Stimulated activated CD4-positive, alpha-beta T cell treated with anti-CD3 and anti-CD28 coated beads, Interleukin-1b, Interleukin-23, amount 100 ng/mL, for 4 hours (primary cell): Measurements from ENCODE around the gene POGLUT3.

ENCODE experiments used
- DNase-seq, 2 donors: peaks; one replicate each; pipeline ENCODE4 v3.0.0-alpha.2; 2020; ENCODE audit warnings: low read depth in 2 of 2

POGLUT3 gene

DNA sequence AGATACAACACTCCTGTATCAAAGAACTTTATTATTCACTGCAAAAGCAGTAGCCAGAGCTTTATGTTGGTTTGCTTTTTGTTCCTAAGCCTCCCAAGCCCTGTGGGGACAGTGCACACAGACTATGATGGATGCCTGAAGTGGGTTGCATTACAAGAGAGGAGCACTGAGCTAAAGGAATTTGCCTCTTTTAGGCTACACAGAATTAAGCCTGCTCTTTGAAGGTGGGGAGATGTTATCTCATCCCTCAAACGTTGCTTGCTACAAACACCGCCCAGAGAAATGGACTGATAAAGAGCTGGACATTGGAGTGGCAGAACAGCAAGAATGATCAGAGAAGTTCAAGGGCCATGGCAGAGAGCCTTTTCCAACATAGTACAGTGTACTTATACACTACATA lies 2.5 kb upstream of the POGLUT3 start:
- DNase-seq: no peak

DNA sequence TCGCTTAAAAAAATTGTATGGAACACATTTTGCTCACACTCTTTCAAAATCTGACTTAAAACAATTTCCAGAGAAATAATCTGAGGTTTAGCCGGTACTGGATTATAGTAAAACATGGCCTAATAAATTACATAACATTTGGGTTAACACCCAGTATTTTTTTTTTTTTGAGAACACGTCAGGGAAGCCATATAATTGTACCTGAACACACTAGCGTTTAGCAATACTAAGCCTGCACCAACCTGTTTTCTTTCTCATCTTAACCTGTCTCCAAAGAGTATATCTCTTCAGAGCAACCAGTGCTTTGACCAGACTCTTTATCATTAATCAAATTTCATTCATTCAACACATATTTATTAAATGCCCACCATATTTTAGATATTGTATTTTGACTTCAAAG lies 2.0 kb upstream of the POGLUT3 start:
- DNase-seq: no peak

DNA sequence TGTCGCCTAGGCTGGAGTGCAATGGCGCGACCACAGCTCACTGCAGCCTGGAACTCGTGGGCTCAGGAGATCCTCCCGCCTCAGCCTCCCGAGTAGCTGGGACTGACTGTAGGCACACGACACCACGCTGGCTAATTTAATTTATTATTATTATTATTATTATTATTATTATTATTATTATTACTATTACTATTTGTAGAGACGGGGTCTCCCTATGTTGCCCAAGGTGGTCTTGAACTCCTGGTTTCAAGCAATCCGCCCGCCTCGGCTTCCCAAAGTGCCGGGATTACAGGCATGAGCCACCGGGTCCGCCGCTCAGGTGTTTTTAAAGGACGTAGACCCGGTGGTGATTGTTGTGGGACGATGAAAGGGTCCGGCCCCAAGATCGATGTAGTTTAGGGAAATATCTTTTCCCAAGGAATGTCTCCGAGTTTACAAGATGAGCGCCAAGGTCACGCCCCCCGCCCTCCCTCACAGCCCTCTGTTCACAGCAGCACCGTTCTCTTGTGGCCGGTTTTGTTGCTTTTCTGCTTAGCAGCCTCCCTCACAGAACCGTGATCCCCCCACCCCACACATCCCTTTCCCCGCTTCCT lies 728 bp upstream of the POGLUT3 start:
- DNase-seq: no peak

DNA sequence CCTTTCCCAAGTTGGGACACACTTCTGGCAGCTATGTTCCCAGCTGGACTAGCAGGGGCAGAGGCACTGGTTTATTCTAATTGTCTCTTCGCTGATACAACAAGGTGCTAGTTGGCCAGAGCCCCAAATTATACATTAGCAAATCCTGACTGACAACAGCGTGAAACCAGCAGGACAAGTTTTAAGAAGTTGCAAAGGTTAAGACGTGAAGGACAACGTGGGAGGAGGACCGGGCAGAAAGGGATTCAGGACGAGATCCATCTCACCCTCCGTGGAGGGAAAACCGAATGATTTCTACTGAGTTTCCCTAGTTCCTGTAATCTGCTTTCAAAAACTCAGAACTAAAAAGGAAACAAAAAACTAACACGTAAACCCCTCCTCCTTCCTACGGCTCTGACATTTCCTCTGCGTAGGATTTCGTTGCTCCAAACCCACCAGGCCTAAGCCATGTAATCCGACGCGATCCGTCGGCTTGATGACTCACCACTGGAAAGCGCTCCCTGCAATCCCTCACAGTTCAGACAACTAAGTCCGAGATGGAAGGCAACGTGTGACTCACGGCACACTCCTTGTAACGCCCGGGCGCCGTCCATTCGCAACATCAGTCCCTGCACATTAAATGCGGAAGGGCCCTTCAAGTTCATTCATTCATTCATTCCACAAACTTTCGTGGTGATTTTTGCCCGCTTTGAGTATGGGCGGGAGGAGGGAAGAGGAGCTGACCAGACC lies 703 bp downstream of the POGLUT3 start:
- DNase-seq: peak; percentile 34 to 43

DNA sequence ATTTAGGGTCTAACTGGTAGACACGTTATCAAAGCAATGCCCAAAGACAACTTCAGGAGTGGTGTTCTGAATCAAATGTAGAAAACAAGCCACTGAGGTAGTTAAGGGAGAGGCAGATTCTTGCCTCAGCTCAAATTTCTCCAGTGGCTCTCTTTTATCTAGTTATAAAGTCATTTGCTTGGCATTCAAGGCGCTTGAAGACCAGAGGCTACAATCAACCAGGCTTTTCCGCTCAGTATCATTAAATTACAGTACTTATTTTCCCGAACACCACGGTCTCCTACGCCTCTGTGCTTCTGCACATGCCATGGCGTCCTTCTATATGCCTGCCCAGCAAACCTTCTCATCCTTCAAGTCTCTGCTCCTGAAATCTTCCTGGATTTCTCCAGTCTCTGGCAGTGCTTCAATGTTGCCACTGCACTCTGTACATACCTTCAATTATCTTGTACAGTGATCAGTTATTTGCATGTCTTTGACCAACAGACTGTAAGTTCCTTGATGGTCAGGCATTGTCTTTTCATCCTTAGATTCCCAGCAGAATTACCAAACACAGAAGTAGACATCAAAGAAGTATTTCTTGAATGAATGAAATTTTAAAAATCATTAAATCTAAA lies 1.4 kb downstream of the POGLUT3 start:
- DNase-seq: no peak

DNA sequence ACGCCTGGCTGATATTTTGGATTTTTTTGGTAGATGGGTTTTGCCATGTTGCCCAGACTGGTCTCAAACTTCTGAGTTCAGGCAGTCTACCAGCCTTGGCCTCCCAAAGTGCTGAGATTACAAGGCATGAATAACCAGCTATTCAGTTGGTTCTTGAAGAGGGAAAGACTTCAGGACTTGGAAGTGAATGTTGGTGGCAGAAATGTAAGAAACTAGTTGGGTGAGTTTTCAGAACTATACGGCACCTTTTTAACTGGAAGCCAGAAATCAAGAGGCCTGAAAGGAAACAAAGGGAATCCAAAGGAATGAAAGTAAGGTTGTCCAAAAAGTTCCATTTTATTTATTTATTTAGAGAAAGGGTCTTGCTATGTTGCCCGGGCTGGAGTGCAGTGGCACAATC lies 2.9 kb downstream of the POGLUT3 start:
- no peak for DNase-seq

DNA sequence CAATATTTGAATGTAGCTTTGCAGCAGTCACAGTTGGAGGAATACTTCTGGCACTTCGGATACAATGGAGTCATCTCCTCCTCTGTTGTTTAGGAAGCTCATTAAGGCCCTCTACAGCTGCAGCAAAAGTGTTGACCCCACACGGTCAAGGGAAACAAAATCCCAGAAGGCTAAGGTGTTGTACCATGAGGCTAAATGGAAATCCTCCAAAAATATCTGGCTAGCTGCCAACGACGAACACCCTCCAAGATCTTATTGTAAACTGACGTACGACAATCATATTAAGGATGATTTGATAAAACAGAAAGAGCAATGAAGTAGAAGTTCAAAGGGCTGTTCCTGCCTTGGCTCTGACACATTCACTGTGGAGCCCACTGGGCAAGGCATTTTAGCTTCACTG lies 4.0 kb downstream of the POGLUT3 start:
- DNase-seq: no peak

DNA sequence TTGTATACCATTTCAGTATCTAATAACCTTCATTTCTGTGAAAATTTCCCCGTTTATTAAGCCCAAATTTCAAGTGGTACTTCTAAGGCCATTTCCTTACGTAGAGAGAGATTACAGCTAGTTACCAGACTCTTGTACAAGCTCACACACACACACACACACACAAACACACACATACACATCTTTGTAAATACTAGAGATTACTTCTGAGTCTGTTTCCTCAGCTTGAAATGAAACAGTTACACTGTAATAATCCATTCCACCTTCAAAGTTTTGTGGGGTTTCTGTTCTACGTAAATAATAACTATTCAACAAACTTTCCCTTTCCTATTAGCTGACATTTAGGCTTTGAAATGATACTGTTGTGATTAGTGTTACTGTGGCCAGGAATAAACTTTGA lies 6.2 kb downstream of the POGLUT3 start:
- DNase-seq: no peak

DNA sequence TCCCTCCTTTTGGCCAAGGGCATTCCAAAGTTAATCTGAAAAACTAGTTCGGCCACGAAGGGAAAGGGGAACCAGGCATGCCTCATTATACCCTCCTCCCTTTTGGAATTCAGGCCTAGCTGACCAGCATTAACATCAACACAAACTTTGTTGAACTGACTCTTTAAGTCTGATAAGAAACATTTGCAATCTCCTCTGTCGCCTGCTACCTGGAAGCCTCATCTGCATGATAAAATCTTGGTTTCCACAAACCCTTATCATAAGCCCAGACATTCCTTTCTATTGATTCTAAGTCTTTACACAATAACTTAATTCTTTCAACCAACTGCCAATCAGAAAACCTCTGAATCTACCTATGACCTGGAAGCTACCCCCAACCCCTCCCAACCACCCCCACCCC lies 11.4 kb downstream of the POGLUT3 start:
- DNase-seq: no peak

DNA sequence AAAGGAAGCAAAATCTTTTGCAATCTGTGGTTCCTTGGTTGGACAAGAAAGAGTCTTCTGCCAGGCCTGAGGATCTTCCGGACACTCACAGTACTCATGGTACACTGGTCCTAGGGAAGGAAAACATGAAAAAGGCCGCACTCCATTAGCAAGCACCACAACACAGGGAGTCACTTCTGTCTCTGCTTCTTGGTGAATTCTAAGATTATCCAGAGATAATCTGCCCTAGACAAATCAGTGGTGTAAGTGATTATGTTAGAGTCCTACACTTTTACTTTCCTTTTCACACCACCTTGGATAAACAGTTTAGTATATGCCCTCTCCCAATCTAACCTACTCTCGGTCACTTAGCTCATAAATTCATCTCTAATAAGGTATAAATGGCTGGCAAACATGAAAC lies 11.9 kb downstream of the POGLUT3 start:
- no peak for DNase-seq

DNA sequence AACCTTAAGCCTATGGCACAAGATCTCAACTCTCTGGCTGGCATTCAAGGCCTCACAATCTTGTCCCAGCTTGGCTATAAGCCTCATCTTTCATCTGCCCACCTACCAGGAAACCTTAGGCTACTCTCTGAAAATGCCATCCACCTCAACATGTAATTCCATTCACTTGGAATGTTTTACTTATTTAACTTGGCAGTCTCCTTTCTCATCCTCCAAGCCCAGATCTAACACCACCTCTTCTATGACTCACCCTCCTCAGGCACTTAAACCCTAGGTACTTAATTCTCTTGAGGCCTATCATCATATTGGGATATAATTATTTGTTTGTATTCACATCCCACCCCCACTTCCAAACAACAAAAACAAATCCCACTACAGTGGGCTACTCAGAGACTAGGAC lies 15.0 kb downstream of the POGLUT3 start:
- no peak for DNase-seq

DNA sequence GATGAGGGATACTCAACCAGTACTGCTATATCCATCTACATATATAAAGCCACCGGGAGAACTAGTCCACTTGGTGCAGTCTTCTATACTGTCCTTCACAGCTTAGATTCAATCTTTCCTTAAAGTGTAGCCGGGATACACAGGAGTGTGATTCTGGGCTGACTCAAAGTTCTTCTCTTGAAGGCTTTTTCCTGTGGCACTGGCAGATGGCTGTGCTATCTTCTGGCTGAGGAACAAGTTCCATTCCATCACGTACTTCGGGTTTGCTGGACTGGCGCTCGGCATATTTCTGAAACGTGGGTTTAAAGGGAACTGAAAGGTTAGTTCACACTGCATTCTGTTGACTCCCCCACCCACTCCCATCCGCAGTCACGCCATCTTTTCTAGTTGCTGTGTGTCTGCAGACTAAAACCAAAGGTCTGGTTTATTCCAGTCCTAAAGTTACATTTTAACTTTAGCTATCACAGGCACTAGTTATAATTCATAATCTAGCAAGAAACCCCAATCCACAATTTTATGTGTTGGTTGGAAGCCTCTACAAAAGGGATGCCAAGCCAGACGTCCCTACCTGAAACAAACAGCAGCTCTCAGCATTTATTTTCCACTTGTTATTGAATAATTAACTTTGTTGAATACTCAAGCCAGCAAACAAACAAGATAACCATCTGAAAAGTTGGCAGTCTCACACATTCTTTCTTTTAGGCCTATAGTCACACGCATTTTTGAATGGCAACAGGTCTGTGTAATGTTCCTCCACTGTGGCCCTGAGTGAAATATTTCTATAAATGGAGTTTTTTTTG lies 23.3 kb downstream of the POGLUT3 start:
- DNase-seq: no peak

DNA sequence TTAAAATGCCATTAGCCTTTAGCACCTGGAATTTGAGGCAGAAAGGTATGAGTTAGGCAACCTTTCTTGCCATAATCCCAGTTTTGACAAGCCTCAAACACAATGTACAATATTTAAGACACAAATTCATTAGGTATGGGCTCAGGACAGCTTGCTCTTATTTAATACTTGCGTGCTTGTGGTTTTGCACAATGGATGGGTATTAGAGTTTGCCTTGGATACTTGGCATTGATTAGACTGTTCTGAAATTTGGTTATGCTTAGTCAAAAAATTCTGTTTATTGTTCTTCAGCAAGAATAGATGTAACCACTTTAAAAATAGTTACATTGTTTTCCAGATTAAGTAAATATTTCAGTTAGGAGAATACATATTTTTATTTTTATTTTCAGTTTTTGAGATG lies 25.5 kb downstream of the POGLUT3 start:
- DNase-seq: no peak

DNA sequence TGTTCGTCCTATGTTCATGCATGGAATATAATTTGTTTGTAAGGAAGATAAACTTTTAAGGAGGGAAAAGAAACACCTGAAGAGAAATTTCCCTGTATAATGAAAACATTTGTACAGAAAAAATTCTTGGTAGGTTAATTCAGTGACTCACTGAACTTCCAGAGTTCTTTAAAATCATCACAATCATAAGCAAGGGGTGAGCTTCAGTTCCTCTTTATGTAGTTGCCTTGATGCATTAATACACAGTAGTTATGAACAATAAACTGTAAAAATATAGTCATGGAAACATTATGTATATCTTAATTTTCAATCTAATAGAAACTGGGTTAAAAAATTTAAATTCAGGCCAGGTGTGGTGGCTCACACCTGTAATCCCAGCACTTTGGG lies 29.7 kb downstream of the POGLUT3 start:
- no peak for DNase-seq

DNA sequence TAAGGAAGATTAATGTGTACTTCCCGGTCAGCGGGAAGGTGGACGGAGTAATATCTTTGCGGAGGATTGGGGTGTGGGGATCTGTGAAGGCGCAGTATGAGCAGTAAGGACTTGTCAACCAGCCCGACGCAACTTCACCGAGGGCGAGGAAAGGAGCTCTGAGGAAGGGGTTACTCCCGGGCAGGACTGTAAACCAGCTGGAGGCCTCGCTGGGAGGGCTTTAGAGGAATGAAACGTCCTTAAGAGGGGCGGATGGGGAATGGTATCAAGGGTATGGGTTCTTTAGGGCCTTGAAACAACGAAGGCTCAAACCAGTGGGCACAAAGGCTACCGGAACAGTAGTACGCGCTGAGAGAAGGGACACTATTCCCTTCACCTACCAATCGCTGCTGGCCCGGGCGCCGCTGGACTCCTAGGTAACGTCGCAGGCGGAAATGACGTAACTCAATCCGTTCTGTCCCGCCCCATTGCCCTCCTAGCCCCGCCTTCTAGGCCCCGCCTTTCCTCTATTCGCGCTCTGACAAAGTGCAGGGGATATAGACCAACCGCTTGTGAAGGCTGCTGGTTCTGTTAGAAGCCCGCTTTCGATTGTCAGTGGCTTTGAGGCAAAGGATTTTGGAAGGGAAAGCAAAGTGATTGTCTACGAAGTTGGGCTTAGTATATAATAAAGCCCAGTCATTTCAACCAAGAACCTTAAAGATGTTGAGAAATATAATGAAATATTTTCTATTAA lies 30.9 kb downstream of the POGLUT3 start, which contains the start of gene C11orf65:
C11orf65 (minus strand) TSS at position 439 of the 733 bp plus-strand sequence. CDS start 5,970 bp downstream, outside the sequence.
- peak; percentile 86 to 93 for DNase-seq

DNA sequence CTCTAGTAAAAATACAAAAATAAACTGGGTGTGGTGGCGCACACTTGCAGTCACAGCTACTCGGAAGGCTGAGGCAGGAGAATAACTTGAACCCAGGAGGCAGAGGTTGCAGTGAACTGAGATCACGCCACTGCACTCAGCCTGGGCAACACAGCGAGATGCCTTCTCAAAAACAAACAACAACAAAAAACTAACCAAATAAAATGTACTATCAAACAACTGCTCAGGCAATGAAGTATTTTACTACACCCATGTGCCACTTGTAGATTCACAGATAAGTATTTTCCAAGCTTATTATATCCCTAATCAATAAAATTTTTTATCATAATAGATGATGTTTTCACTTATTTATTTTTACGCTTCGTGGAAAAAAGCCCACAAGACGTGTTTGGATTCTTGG lies 31.8 kb downstream of the POGLUT3 start:
- DNase-seq: no peak

DNA sequence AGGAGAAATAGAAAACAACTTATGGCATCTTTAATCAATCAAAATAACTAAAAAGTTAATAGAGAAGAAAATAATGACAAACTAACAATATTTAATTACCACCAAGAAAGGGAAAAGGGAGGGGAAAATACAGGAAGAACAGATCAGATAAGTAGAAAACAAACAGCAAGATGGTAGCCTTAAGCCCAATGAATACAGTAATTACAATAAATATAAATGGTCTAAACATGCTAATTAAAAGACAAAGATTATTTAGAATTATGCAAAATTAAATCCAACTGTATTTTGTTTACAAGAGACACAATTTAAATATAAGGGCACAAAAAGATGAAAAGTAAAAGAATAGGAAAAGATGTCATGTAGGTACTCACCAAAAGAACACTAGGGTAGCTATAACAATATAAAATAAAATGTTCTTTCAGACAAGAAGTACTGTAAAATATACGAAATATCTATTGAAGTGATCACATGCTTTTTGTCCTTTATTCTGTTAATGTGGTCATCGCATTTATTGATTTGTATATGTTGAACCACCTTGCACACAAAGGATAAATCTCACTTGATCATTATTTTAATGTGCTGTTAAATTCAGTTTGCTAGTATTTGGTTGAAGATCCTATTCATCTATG lies 44.9 kb downstream of the POGLUT3 start:
- DNase-seq: no peak
